Mesendoderm (in vitro differentiated cells): ENCODE results near the gene GIT1.
A peak's percentile ranks its signal among the peaks of the same experiment; 100 is the strongest.

Experiments used
- DNase-seq: peaks from one replicate; pipeline ENCODE4 v3.0.0; 2013
- H2AK5ac ChIP-seq: 2 replicates; pipeline ENCODE4 v1.6.1; 2013; ENCODE audit warnings: low read length, inconsistent platforms
- H2BK120ac ChIP-seq: 2 replicates; pipeline ENCODE4 v1.6.1; 2013; ENCODE audit warnings: low read depth, mild to moderate bottlenecking, low read length, moderate library complexity, mixed read lengths
- H2BK15ac ChIP-seq: replicated peaks from 2 replicates; pipeline ENCODE4 v1.6.1; 2013; ENCODE audit warnings: low read depth, mild to moderate bottlenecking, moderate library complexity
- H2BK5ac ChIP-seq: 2 replicates; pipeline ENCODE4 v1.6.1; 2013; ENCODE audit warnings: low read length, inconsistent platforms
- H3K18ac ChIP-seq: 2 replicates; pipeline ENCODE4 v1.6.1; 2013; ENCODE audit warnings: mild to moderate bottlenecking, low read length, mixed read lengths
- H3K23ac ChIP-seq: one replicate; pipeline ENCODE4 v1.6.1; 2013; ENCODE audit warnings: low read length
- H3K27ac ChIP-seq: 2 replicates; pipeline ENCODE4 v1.5.1; 2013; ENCODE audit warnings: low read depth, mild to moderate bottlenecking, inconsistent platforms, low read length, moderate library complexity
- H3K27me3 ChIP-seq: 2 replicates; pipeline ENCODE4 v1.6.1; 2013; ENCODE audit warnings: low read length, control low read depth, mild to moderate bottlenecking, inconsistent platforms; ENCODE audit not compliant: insufficient read depth, poor library complexity
- H3K36me3 ChIP-seq: 2 replicates; pipeline ENCODE4 v1.6.1; 2013; ENCODE audit warnings: low read length, inconsistent platforms; ENCODE audit not compliant: control insufficient read depth, insufficient read depth
- H3K4ac ChIP-seq: one replicate; pipeline ENCODE4 v1.6.1; 2013; ENCODE audit warnings: low read depth, mild to moderate bottlenecking, low read length, moderate library complexity
- H3K4me1 ChIP-seq: 2 replicates; pipeline ENCODE4 v1.6.1; 2013; ENCODE audit warnings: low read depth, low read length, inconsistent platforms; ENCODE audit not compliant: control insufficient read depth
- H3K4me2 ChIP-seq: 2 replicates; pipeline ENCODE4 v1.6.1; 2013; ENCODE audit warnings: low read length
- H3K4me3 ChIP-seq: 2 replicates; pipeline ENCODE4 v1.5.1; 2013; ENCODE audit warnings: mild to moderate bottlenecking, low read length
- H3K56ac ChIP-seq: one replicate; pipeline ENCODE4 v1.6.1; 2013; ENCODE audit warnings: low read length
- H3K79me1 ChIP-seq: 2 replicates; pipeline ENCODE4 v1.6.1; 2013; ENCODE audit warnings: low read length, inconsistent platforms
- H3K79me2 ChIP-seq: 2 replicates; pipeline ENCODE4 v1.6.1; 2013; ENCODE audit warnings: mild to moderate bottlenecking, low read length; ENCODE audit not compliant: control insufficient read depth, insufficient read depth
- H3K9ac ChIP-seq: 2 replicates; pipeline ENCODE4 v1.6.1; 2013; ENCODE audit warnings: low read length, inconsistent platforms
- H4K5ac ChIP-seq: one replicate; pipeline ENCODE4 v1.6.1; 2013; ENCODE audit warnings: low read length
- H4K8ac ChIP-seq: one replicate; pipeline ENCODE4 v1.6.1; 2013; ENCODE audit warnings: low read depth, mild to moderate bottlenecking, control low read depth, low read length, moderate library complexity
- WGBS: extraction: QIAGEN DNeasy Blood & Tissue Kit; methylation state at CpG from one replicate; pipeline ENCODE4 v1.1.7; 2013; ENCODE audit warnings: low lambda C conversion rate, missing lambda C conversion rate; ENCODE audit not compliant: insufficient coverage; ENCODE audit errors: extremely low coverage; 5-methylcytosine and 5-hydroxymethylcytosine counted together

GIT1 gene

DNA sequence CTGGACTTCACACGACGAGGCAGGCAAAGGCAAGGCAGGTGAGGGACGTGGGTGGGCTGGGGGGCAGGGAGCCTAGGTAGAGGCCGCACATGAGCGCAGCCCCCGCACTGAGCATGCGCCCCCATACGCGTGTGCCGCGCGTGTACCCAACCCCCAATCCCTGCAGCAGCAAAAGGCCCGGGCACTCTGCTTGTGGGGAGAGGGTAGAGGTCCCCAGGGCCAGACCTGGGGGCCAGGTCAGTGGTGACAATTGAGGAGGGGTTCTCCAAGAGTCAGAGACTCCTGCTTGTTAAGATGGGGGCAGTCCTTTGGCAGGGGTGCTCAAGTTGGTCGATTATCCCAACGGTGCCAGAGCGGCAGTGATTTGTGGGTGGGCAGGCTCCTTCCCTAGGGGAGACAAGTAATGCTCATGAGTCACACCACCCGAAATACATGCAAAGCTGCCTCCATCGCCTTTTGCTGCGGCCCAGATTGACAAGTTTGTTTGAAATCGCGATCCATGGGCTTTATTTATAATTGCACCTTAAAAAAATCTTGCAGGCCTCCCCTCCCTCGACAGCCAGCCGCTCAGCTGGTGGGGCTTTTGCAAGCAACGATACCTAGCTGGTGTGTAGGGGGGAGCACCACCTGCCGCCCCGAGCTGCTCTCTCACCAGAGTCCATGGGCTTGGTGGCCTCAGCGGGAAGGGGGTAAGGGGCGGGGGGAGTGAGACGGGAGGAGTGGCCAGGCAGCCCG, 1.1 kb upstream of the GIT1 start:
- no peak overlapping the region for H4K5ac ChIP-seq
- H3K23ac ChIP-seq = no peak overlapping the region
- no peak overlapping the region for H3K27ac ChIP-seq
- no CpG with 5 or more reads among the region's 30 CpGs for WGBS
- no peak overlapping the region for H3K18ac ChIP-seq
- DNase-seq = peak; percentile 65
- peaks cover 1% of the 10 kb centered on the region for H3K4me1 ChIP-seq
- H4K8ac ChIP-seq = no peak overlapping the region
- peak overlapping the region; percentile 92 for H3K56ac ChIP-seq
- no peak overlapping the region for H2AK5ac ChIP-seq
- no peaks in the 10 kb centered on the region for H3K27me3 ChIP-seq
- H2BK15ac ChIP-seq = no peak overlapping the region
- H3K9ac ChIP-seq = peak overlapping the region; percentile 70
- no peak overlapping the region for H3K4ac ChIP-seq
- no peak overlapping the region for H2BK5ac ChIP-seq
- peak overlapping the region; percentile 80 for H3K4me3 ChIP-seq
- H3K79me2 ChIP-seq = peaks cover 19% of the 10 kb centered on the region
- H2BK120ac ChIP-seq = no peak overlapping the region
- peaks cover 9% of the 10 kb centered on the region for H3K79me1 ChIP-seq
- peak overlapping the region; percentile 91 for H3K4me2 ChIP-seq
- H3K36me3 ChIP-seq = no peaks in the 10 kb centered on the region

GRCh38 chr17:29588562-29589411, 661 bp downstream of the GIT1 start:
- peak overlapping the region; percentile 58 for H3K4ac ChIP-seq
- no peak overlapping the region for H2AK5ac ChIP-seq
- H3K4me3 ChIP-seq = peak overlapping the region; percentile 70
- H2BK5ac ChIP-seq = no peak overlapping the region
- DNase-seq = peak; percentile 62
- no peaks in the 10 kb centered on the region for H3K36me3 ChIP-seq
- H3K23ac ChIP-seq = peak overlapping the region; percentile 20
- peak overlapping the region; percentile 31 for H3K18ac ChIP-seq
- peak overlapping the region; percentile 97 for H3K56ac ChIP-seq
- no peak overlapping the region for H4K5ac ChIP-seq
- no peak overlapping the region for H3K27ac ChIP-seq
- no peak overlapping the region for H2BK15ac ChIP-seq
- no peak overlapping the region for H4K8ac ChIP-seq
- H3K9ac ChIP-seq = peak overlapping the region; percentile 72
- no peaks in the 10 kb centered on the region for H3K27me3 ChIP-seq
- peaks cover 11% of the 10 kb centered on the region for H3K4me1 ChIP-seq
- peak overlapping the region; percentile 88 for H3K4me2 ChIP-seq
- no CpG with 5 or more reads among the region's 72 CpGs for WGBS
- H2BK120ac ChIP-seq = no peak overlapping the region
- peaks cover 17% of the 10 kb centered on the region for H3K79me1 ChIP-seq
- H3K79me2 ChIP-seq = peaks cover 19% of the 10 kb centered on the region

DNA sequence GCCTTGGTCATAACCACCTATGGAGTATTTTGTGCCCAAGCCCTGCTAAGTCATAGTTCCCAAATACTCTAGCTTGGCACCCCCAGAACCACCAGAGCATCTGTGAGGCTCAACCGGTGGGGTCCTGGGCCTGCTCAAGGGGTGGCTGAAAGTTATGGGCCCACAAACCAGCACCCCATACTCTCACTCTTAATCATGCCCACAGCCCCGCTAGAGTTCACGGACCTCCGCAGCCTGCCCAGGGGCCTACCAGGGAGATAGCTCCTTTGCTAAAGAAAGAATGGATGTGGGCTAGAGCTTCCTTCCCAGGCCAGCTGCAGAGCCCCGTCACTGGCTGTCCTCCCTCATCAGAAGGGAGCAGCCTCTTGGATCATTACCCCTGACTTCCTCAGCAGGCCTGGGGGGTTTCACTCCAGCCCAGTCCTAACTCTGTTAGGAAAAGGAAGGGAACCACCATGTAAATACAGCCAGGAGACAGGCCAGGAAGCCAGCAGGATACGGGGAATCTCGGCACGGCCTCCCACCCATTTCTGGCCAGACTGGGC, 1.4 kb downstream of the GIT1 start:
- no peak overlapping the region for H4K5ac ChIP-seq
- H3K4me3 ChIP-seq = no peak overlapping the region
- no peak overlapping the region for H3K4ac ChIP-seq
- no peak for DNase-seq
- H3K36me3 ChIP-seq = no peaks in the 10 kb centered on the region
- no peaks in the 10 kb centered on the region for H3K27me3 ChIP-seq
- no peak overlapping the region for H2BK5ac ChIP-seq
- no peak overlapping the region for H3K27ac ChIP-seq
- H4K8ac ChIP-seq = no peak overlapping the region
- no peak overlapping the region for H2BK15ac ChIP-seq
- H3K79me2 ChIP-seq = peaks cover 19% of the 10 kb centered on the region
- no peak overlapping the region for H3K18ac ChIP-seq
- H3K4me2 ChIP-seq = peak overlapping the region; percentile 88
- peaks cover 17% of the 10 kb centered on the region for H3K79me1 ChIP-seq
- H3K56ac ChIP-seq = peak overlapping the region; percentile 97
- H3K4me1 ChIP-seq = peaks cover 11% of the 10 kb centered on the region
- peak overlapping the region; percentile 72 for H3K9ac ChIP-seq
- no CpG with 5 or more reads among the region's 8 CpGs for WGBS
- no peak overlapping the region for H2BK120ac ChIP-seq
- H3K23ac ChIP-seq = peak overlapping the region; percentile 20
- H2AK5ac ChIP-seq = no peak overlapping the region

- Histone ChIP-seq H3K18ac (no peak overlapping the region), H3K27me3 (no peaks in the 10 kb centered on the region), H3K79me1 (peaks cover 17% of the 10 kb centered on the region), H3K4ac (no peak overlapping the region), H2BK5ac (no peak overlapping the region), H3K56ac (no peak overlapping the region), H3K79me2 (peaks cover 19% of the 10 kb centered on the region), H4K8ac (no peak overlapping the region), H3K23ac (no peak overlapping the region), H3K4me1 (peaks cover 11% of the 10 kb centered on the region), H3K4me2 (no peak overlapping the region), H3K36me3 (no peaks in the 10 kb centered on the region), H2BK15ac (no peak overlapping the region), H2AK5ac (no peak overlapping the region), H4K5ac (no peak overlapping the region), H3K9ac (no peak overlapping the region), H2BK120ac (no peak overlapping the region), H3K4me3 (no peak overlapping the region), H3K27ac (no peak overlapping the region)
- no peak for DNase-seq
- WGBS = no CpG with 5 or more reads among the region's 6 CpGs
Observed at GRCh38 chr17:29587591-29587990, 1.9 kb downstream of the GIT1 start.

GRCh38 chr17:29586676-29587469, 2.6 kb downstream of the GIT1 start:
- H3K79me2 ChIP-seq = peaks cover 19% of the 10 kb centered on the region
- no peak overlapping the region for H3K18ac ChIP-seq
- H3K4ac ChIP-seq = no peak overlapping the region
- peaks cover 11% of the 10 kb centered on the region for H3K4me1 ChIP-seq
- no CpG with 5 or more reads among the region's 9 CpGs for WGBS
- no peak for DNase-seq
- no peaks in the 10 kb centered on the region for H3K36me3 ChIP-seq
- no peak overlapping the region for H2BK5ac ChIP-seq
- H4K8ac ChIP-seq = no peak overlapping the region
- H3K79me1 ChIP-seq = peaks cover 17% of the 10 kb centered on the region
- no peak overlapping the region for H2AK5ac ChIP-seq
- H3K23ac ChIP-seq = no peak overlapping the region
- H3K56ac ChIP-seq = no peak overlapping the region
- no peak overlapping the region for H3K27ac ChIP-seq
- no peak overlapping the region for H2BK15ac ChIP-seq
- no peak overlapping the region for H4K5ac ChIP-seq
- no peak overlapping the region for H3K4me2 ChIP-seq
- H3K27me3 ChIP-seq = no peaks in the 10 kb centered on the region
- H3K4me3 ChIP-seq = no peak overlapping the region
- no peak overlapping the region for H3K9ac ChIP-seq
- H2BK120ac ChIP-seq = no peak overlapping the region
